Adipocyte (in vitro differentiated cells): ENCODE measurements around the gene HECTD1.
"Not testable (repeated sequence)": the region's sequence is repeated elsewhere in the genome, so short reads cannot be mapped to it uniquely, and the experiment has no call there.

Source experiments
- DNase-seq: peaks from one replicate; pipeline ENCODE4 v3.0.0-alpha.2; 2015; ENCODE audit warnings: low read depth
- H3K27me3 ChIP-seq: replicated peaks from 2 replicates; pipeline ENCODE4 v1.7.0; 2013; ENCODE audit warnings: mild to moderate bottlenecking, low read length, moderate library complexity; ENCODE audit not compliant: control insufficient read depth, insufficient read depth
- H3K36me3 ChIP-seq: 2 replicates; pipeline ENCODE4 v1.7.0; 2013; ENCODE audit warnings: low read length, mild to moderate bottlenecking, moderate library complexity; ENCODE audit not compliant: control insufficient read depth, insufficient read depth, severe bottlenecking
- H3K4me1 ChIP-seq: 2 replicates; pipeline ENCODE4 v1.7.0; 2013; ENCODE audit warnings: mild to moderate bottlenecking, low read length, moderate library complexity; ENCODE audit not compliant: control insufficient read depth, insufficient read depth
- H3K4me3 ChIP-seq: 2 replicates; pipeline ENCODE4 v1.7.0; 2013; ENCODE audit warnings: mild to moderate bottlenecking, low read length, moderate library complexity
- H3K9ac ChIP-seq: 2 replicates; pipeline ENCODE4 v1.7.0; 2013; ENCODE audit warnings: mild to moderate bottlenecking, low read length, moderate library complexity
- H3K9me3 ChIP-seq: 2 replicates; pipeline ENCODE4 v1.7.0; 2013; ENCODE audit warnings: mild to moderate bottlenecking, low read length, moderate library complexity; ENCODE audit not compliant: control insufficient read depth

Gene HECTD1

GRCh38 chr14:31204593-31205534 is 2.7 kb downstream of the HECTD1 start:
- H3K9me3 ChIP-seq: no peaks in the 10 kb centered on the region
- H3K4me1 ChIP-seq: peaks cover 19% of the 10 kb centered on the region
- peaks cover 29% of the 10 kb centered on the region for H3K36me3 ChIP-seq
- peak overlapping the region; percentile 88 for H3K4me3 ChIP-seq
- H3K27me3 ChIP-seq: no peaks in the 10 kb centered on the region
- DNase-seq: peak; percentile 17
- peak overlapping the region; percentile 99 for H3K9ac ChIP-seq

- Histone ChIP-seq H3K36me3 (peaks cover 30% of the 10 kb centered on the region), H3K4me1 (peaks cover 18% of the 10 kb centered on the region), H3K4me3 (peak overlapping the region; percentile 88)
- not testable (repeated sequence) for DNase-seq, H3K27me3 ChIP-seq, H3K9ac ChIP-seq, H3K9me3 ChIP-seq
These were observed 3.5 kb downstream of the HECTD1 start for GRCh38 chr14:31203899-31204592.

- no peaks in the 10 kb centered on the region for H3K9me3 ChIP-seq
- no peak overlapping the region for H3K4me3 ChIP-seq
- H3K9ac ChIP-seq: no peak overlapping the region
- H3K4me1 ChIP-seq: peaks cover 11% of the 10 kb centered on the region
- no peaks in the 10 kb centered on the region for H3K27me3 ChIP-seq
- no peak for DNase-seq
- peaks cover 36% of the 10 kb centered on the region for H3K36me3 ChIP-seq
These were observed 4.2 kb downstream of the HECTD1 start for GRCh38 chr14:31203414-31203742.

- no peak for DNase-seq
- peaks cover 40% of the 10 kb centered on the region for H3K36me3 ChIP-seq
- no peak overlapping the region for H3K4me3 ChIP-seq
- H3K4me1 ChIP-seq: peaks cover 16% of the 10 kb centered on the region
- H3K9ac ChIP-seq: no peak overlapping the region
- no peaks in the 10 kb centered on the region for H3K9me3 ChIP-seq
- no peaks in the 10 kb centered on the region for H3K27me3 ChIP-seq
These were observed 6.5 kb downstream of the HECTD1 start for GRCh38 chr14:31201111-31201510.

GRCh38 chr14:31200702-31200990 is 6.9 kb downstream of the HECTD1 start:
- no peaks in the 10 kb centered on the region for H3K27me3 ChIP-seq
- H3K9ac ChIP-seq: no peak overlapping the region
- peaks cover 40% of the 10 kb centered on the region for H3K36me3 ChIP-seq
- peaks cover 21% of the 10 kb centered on the region for H3K4me1 ChIP-seq
- DNase-seq: no peak
- no peak overlapping the region for H3K4me3 ChIP-seq
- no peaks in the 10 kb centered on the region for H3K9me3 ChIP-seq

- no peak for DNase-seq
- H3K4me1 ChIP-seq: peaks cover 32% of the 10 kb centered on the region
- no peaks in the 10 kb centered on the region for H3K9me3 ChIP-seq
- H3K9ac ChIP-seq: no peak overlapping the region
- H3K27me3 ChIP-seq: no peaks in the 10 kb centered on the region
- H3K4me3 ChIP-seq: no peak overlapping the region
- peaks cover 37% of the 10 kb centered on the region for H3K36me3 ChIP-seq
These were observed 9.9 kb downstream of the HECTD1 start for GRCh38 chr14:31197671-31198070.

GRCh38 chr14:31196839-31197492 is 10.6 kb downstream of the HECTD1 start:
- Histone ChIP-seq H3K36me3 (peaks cover 30% of the 10 kb centered on the region), H3K9ac (no peak overlapping the region), H3K4me1 (peaks cover 32% of the 10 kb centered on the region), H3K9me3 (no peaks in the 10 kb centered on the region), H3K27me3 (no peaks in the 10 kb centered on the region), H3K4me3 (no peak overlapping the region)
- no peak for DNase-seq

GRCh38 chr14:31194661-31195060 is 12.9 kb downstream of the HECTD1 start:
- Histone ChIP-seq H3K36me3 (peaks cover 26% of the 10 kb centered on the region), H3K9me3 (no peaks in the 10 kb centered on the region), H3K4me1 (peaks cover 44% of the 10 kb centered on the region), H3K9ac (no peak overlapping the region), H3K4me3 (no peak overlapping the region), H3K27me3 (no peaks in the 10 kb centered on the region)
- DNase-seq: peak; percentile 66

- H3K4me3 ChIP-seq: no peak overlapping the region
- no peak overlapping the region for H3K9ac ChIP-seq
- peak; percentile 45 for DNase-seq
- no peaks in the 10 kb centered on the region for H3K9me3 ChIP-seq
- H3K36me3 ChIP-seq: peaks cover 26% of the 10 kb centered on the region
- peaks cover 44% of the 10 kb centered on the region for H3K4me1 ChIP-seq
- no peaks in the 10 kb centered on the region for H3K27me3 ChIP-seq
These were observed 13.5 kb downstream of the HECTD1 start for GRCh38 chr14:31194095-31194494.

GRCh38 chr14:31192544-31192943 is 15.0 kb downstream of the HECTD1 start:
- not testable (repeated sequence) for H3K9me3 ChIP-seq, H3K4me3 ChIP-seq, DNase-seq, H3K9ac ChIP-seq, H3K27me3 ChIP-seq
- Histone ChIP-seq H3K4me1 (peaks cover 40% of the 10 kb centered on the region), H3K36me3 (peaks cover 15% of the 10 kb centered on the region)

- peaks cover 15% of the 10 kb centered on the region for H3K36me3 ChIP-seq
- H3K27me3 ChIP-seq: no peaks in the 10 kb centered on the region
- H3K4me3 ChIP-seq: no peak overlapping the region
- no peaks in the 10 kb centered on the region for H3K9me3 ChIP-seq
- H3K9ac ChIP-seq: no peak overlapping the region
- H3K4me1 ChIP-seq: peaks cover 32% of the 10 kb centered on the region
- DNase-seq: no peak
These were observed 16.8 kb downstream of the HECTD1 start for GRCh38 chr14:31190717-31191263.
